Activated T-cell treated with anti-CD3 and anti-CD28 coated beads, Interleukin-2, amount 50 U/mL, for 4 hours (primary cell): ENCODE measurements around the gene ZNF106. TPM values are rescaled to one million over a fixed set of nuclear protein-coding genes. Genes with fewer than 3 reads are reported as not detected.

Experiments used
- ATAC-seq, 2 donors: fragments of 200-7000 bp; cut with Tn5 transposase; one replicate each; pipeline ENCODE4 v1.10.0; 2021
- DNase-seq: peaks from one replicate; pipeline ENCODE4 v3.0.0-alpha.2; 2020
- H3K27me3 Mint-ChIP-seq: one replicate; pipeline ENCODE4 v1.8.0; 2021; ENCODE audit warnings: low read depth, mixed read lengths
- H3K36me3 Mint-ChIP-seq: one replicate; pipeline ENCODE4 v1.8.0; 2022; ENCODE audit warnings: mixed read lengths; ENCODE audit not compliant: insufficient read depth
- H3K4me1 Mint-ChIP-seq: one replicate; pipeline ENCODE4 v1.8.0; 2021; ENCODE audit warnings: low read depth, mixed read lengths
- H3K4me3 Mint-ChIP-seq: one replicate; pipeline ENCODE4 v1.8.0; 2021; ENCODE audit warnings: mild to moderate bottlenecking, moderate library complexity, mixed read lengths
- H3K9me3 Mint-ChIP-seq: one replicate; pipeline ENCODE4 v1.8.0; 2021; ENCODE audit warnings: mixed read lengths
- total RNA-seq, 3 donors: library from RNA; stranded (reverse); gene quantifications; one replicate each; pipeline ENCODE4 v1.2.1, GENCODE V29; 2021

Gene ZNF106
- total RNA-seq, 3 donors from 2014 or later: 40.9 to 42.5 (median 41.4) TPM

DNA sequence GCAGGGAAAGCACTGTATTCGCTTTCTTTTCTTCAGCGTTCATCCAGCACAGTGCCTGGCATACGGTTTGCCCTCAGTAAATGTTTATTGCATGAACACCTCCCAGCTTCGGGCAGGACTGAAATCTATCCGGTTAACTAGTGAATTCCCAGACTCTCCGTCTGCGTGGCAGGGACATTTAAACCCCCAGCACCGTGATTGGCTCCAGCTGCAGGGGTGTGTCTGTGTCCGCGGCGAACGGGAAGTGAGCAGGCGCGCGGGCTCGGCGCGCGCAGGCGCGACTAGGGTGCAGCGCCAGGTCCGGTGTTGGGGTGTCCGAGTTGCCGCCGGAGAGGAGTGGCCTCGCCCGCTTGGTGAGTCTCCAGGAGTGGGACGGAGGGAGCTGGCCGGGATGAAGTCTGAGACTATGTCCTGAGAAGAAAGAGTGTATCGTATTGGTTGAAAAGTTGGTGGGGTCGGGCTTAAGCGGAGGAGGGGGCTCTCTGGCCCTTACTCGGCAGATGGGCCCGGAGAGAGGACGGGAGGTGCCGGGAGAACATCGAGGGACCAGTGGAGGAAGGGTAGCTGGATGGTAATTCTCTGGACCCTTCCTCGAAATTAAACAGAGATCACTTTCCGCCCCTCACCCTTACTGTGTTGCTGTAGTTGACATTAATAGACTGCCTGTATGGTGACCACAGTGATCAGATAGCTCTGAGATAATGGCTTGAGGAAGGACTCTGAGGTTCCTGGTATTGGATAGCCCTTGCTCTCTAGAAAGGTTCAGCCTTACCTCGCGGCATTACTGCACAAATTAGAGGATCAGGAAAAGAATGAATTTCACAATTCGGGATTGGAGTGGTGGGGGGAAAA, 4.6 kb upstream of the ZNF106 start, which contains the start of gene SNAP23:
SNAP23 (plus strand) TSS at position 274 of the 852 bp plus-strand sequence. CDS start 16,213 bp downstream, outside the sequence.
- Mint-ChIP-seq H3K36me3 (peaks cover 1% of the 10 kb centered on the region), H3K4me1 (peaks cover 66% of the 10 kb centered on the region), H3K9me3 (no peaks in the 10 kb centered on the region), H3K27me3 (no peaks in the 10 kb centered on the region), H3K4me3 (peak within 1 kb of the TSS; percentile 97)
- ATAC-seq (peak; percentile 92 to 95), DNase-seq (peak; percentile 64)

DNA sequence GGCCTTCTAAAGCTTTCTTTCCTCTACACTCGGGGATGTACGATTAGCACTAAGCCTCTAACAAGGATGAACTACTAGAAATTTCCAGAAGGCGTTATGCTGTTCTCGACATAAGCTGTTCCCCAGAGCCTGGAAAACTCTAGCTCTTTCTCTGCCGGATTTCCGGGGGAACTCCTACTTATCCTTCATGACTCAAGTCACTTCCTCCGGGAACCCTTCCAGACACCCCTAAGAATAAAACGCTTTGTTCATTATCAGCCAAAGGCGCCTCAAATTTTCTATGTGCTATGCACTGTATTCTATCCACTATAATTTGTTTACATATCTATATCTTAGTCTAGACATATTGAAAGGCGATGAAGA, 4.0 kb upstream of the ZNF106 start:
- Mint-ChIP-seq H3K4me3 (peak overlapping the region; percentile 97), H3K27me3 (no peaks in the 10 kb centered on the region), H3K4me1 (peaks cover 64% of the 10 kb centered on the region), H3K36me3 (no peaks in the 10 kb centered on the region), H3K9me3 (no peaks in the 10 kb centered on the region)
- DNase-seq: no peak
- ATAC-seq: no peak

DNA sequence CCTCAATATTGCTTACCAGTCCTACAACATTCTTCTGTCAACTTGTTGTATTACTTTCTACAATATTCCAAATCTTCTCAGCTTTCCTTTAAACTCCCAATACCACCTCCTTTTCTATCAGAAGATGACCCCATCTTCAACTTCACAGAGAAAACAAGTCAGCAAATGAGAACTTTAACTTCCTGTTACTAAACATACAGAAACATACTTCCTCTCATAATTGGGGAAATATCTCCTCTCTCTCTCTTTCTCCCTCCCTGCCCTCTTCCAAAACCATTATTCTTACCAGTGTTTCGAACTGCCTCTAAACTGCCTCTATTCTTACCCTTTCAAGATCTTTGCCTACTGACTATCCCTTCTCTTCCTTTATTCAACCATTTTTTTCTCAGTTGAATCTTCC, 2.7 kb upstream of the ZNF106 start:
- Mint-ChIP-seq H3K4me1 (peaks cover 60% of the 10 kb centered on the region), H3K4me3 (peak overlapping the region; percentile 31), H3K36me3 (no peaks in the 10 kb centered on the region), H3K9me3 (no peaks in the 10 kb centered on the region), H3K27me3 (no peaks in the 10 kb centered on the region)
- DNase-seq: no peak
- no peak for ATAC-seq

DNA sequence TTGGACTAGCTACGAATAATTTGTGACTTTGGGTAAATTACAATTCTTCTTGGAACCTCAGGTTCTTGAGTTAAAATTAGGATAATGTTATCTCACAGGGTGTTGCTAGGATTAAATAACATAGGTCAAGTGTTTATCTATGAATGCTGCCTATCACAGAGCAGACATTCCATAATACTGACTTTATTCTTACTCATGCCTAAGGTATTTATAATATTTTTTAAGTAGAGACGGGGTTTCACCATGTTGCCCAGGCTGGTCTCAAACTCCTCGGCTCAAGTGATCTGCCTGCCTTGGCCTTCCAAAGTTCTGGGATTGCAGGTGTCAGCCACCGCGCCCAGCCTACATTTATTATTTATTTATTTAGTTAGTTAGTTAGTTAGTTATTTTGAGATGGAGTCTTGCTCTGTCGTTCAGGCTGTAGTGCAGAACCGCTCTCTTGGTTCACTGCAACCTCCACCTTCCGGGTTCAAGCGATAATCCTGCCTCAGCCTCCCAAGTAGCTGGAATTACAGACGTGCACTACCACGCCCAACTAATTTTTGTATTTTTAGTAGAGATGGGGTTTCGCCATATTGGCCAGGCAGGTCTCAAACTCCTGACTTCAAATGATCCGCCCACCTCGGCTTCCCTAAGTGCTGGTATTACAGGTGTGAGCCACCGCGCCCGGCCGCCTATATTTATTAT, 741 bp upstream of the ZNF106 start:
- no peak for ATAC-seq
- peaks cover 62% of the 10 kb centered on the region for H3K4me1 Mint-ChIP-seq
- H3K4me3 Mint-ChIP-seq: peak overlapping the region; percentile 99
- H3K9me3 Mint-ChIP-seq: no peaks in the 10 kb centered on the region
- no peaks in the 10 kb centered on the region for H3K27me3 Mint-ChIP-seq
- no peak for DNase-seq
- peaks cover 5% of the 10 kb centered on the region for H3K36me3 Mint-ChIP-seq

DNA sequence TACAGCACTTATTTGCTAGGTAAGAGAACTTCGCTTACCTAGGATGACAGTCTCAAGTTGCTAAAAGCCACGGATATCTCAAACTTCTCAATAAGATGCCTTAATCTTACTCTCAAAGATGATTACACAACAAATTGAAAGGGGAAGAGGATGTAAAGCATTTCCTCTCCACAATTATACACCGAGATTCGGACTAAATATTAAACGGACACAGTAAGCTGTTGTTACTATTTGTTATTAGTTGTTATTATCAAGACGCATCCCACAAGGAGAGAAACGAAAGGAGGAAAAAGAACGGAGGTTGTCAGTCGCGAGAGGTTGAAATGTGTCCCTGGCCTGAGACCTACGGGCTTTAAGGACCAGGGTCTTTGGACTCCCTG, 660 bp downstream of the ZNF106 start:
- Mint-ChIP-seq H3K36me3 (peaks cover 7% of the 10 kb centered on the region), H3K9me3 (no peaks in the 10 kb centered on the region), H3K4me1 (peaks cover 49% of the 10 kb centered on the region), H3K27me3 (no peaks in the 10 kb centered on the region), H3K4me3 (peak overlapping the region; percentile 99)
- no peak for DNase-seq
- no peak for ATAC-seq

DNA sequence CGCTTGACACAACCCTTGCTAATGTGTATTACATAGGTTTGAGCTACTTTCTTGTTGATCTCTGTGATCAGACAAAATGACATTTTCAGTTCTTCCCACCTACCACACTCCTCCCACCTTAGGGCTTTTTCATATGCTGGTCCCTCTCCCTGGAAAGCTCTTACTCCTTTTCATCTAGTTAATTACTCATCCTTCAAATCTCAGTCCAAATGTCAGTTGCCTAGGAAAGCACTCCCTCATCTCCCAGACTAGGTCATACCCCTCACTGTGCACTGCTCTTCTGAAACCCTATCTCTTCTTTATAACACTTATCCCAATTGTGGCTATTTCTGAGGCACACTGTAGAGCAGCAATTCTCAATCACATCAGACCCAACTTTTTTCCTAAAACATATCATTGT, 7.3 kb downstream of the ZNF106 start:
- Mint-ChIP-seq H3K36me3 (peaks cover 23% of the 10 kb centered on the region), H3K4me3 (no peak overlapping the region), H3K27me3 (no peaks in the 10 kb centered on the region), H3K4me1 (peaks cover 21% of the 10 kb centered on the region), H3K9me3 (peaks cover 5% of the 10 kb centered on the region)
- DNase-seq (no peak), ATAC-seq (no peak)

DNA sequence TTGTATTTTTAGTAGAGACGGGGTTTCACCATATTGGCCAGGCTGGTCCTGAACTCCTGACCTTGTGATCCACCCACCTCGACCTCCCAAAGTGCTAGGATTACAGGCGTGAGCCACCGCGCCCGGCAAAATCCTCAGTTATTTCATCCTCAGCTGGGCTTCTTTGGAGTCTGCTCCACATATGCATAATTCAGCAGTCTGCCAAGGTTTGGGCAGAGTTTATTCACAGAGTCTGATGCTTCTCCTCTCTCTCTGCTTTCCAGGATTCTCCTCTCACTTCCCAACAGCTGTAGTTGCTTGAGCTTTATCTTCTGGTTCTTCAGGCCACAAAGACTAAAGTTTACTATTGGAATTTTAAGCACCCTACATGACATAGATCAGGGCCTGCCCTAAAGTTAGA, 8.2 kb downstream of the ZNF106 start:
- Mint-ChIP-seq H3K4me1 (peaks cover 13% of the 10 kb centered on the region), H3K9me3 (peaks cover 5% of the 10 kb centered on the region), H3K4me3 (no peak overlapping the region), H3K27me3 (no peaks in the 10 kb centered on the region), H3K36me3 (peaks cover 18% of the 10 kb centered on the region)
- no peak for DNase-seq
- no peak for ATAC-seq

DNA sequence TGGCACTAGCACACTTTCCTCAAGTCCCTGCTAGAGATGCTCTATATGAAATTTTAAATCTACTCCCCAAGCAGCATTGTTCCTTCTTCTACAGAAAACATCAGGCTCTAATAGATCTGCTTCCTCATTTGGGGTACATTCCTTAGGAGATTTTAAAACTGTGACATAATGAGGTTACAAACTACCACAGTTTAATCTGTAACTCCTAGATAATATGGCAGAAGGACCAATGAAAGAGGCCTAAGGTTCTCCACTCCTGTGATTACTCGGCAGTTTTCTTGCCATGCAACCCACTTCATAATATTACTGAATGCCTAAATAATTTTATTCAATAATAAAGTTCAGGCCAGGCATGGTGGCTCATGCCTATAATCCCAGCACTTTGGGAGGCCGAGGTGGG, 16.1 kb downstream of the ZNF106 start:
- no peaks in the 10 kb centered on the region for H3K9me3 Mint-ChIP-seq
- H3K4me1 Mint-ChIP-seq: peaks cover 10% of the 10 kb centered on the region
- peaks cover 7% of the 10 kb centered on the region for H3K36me3 Mint-ChIP-seq
- ATAC-seq: no peak
- H3K27me3 Mint-ChIP-seq: no peaks in the 10 kb centered on the region
- DNase-seq: no peak
- no peak overlapping the region for H3K4me3 Mint-ChIP-seq

DNA sequence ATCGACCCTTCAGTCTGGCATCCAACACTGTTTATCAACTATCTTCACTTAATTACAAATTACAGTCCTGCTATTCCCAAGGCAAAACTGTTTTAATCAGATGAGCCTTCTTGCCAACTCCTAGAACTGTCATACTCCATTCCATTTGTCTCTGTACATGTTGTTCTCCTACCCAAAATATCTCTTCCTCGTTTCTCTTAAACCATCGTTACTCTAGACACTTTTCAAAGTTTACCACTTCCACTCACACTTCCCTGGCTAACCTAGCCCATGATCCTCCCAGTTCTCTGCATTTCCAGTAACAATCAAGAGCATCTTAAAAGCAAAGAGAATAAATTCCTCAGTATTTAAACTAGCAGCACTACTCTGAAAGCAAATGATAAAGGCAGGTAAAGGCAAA, 19.9 kb downstream of the ZNF106 start:
- DNase-seq (no peak), ATAC-seq (no peak)
- peaks cover 7% of the 10 kb centered on the region for H3K36me3 Mint-ChIP-seq
- no peaks in the 10 kb centered on the region for H3K27me3 Mint-ChIP-seq
- peaks cover 5% of the 10 kb centered on the region for H3K4me1 Mint-ChIP-seq
- no peak overlapping the region for H3K4me3 Mint-ChIP-seq
- H3K9me3 Mint-ChIP-seq: no peaks in the 10 kb centered on the region

GRCh38 chr15:42465520-42466259, 25.3 kb downstream of the ZNF106 start:
- no peak for ATAC-seq
- no peak for DNase-seq
- Mint-ChIP-seq H3K4me3 (no peak overlapping the region), H3K9me3 (no peaks in the 10 kb centered on the region), H3K36me3 (peaks cover 12% of the 10 kb centered on the region), H3K4me1 (peaks cover 1% of the 10 kb centered on the region), H3K27me3 (no peaks in the 10 kb centered on the region)

DNA sequence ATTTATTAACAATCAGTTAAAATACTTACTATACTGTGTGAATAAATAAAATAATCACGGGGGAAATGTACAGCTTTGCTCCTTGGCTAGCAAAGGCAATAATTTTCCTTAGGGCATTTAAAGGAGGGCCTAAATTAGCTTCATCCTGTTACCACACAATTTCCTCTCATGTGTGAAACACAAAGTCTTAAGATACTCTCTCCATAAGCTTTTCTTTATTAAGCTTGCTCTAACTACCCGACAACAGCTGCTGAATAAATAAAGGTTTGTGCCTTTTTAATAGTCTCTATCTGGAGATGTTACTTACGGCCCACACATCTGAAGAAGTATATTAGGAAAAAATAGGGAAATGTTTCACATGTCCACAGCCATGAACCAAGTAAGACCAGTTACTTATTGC, 29.7 kb downstream of the ZNF106 start:
- Mint-ChIP-seq H3K9me3 (no peaks in the 10 kb centered on the region), H3K36me3 (peaks cover 17% of the 10 kb centered on the region), H3K4me3 (no peak overlapping the region), H3K27me3 (no peaks in the 10 kb centered on the region), H3K4me1 (peaks cover 6% of the 10 kb centered on the region)
- DNase-seq (no peak), ATAC-seq (no peak)

GRCh38 chr15:42457445-42458442, 33.2 kb downstream of the ZNF106 start:
- no peaks in the 10 kb centered on the region for H3K9me3 Mint-ChIP-seq
- H3K36me3 Mint-ChIP-seq: peaks cover 11% of the 10 kb centered on the region
- H3K27me3 Mint-ChIP-seq: no peaks in the 10 kb centered on the region
- DNase-seq (no peak), ATAC-seq (no peak)
- no peak overlapping the region for H3K4me3 Mint-ChIP-seq
- H3K4me1 Mint-ChIP-seq: peaks cover 5% of the 10 kb centered on the region

GRCh38 chr15:42456971-42457370, 34.0 kb downstream of the ZNF106 start:
- ATAC-seq (no peak), DNase-seq (no peak)
- H3K27me3 Mint-ChIP-seq: no peaks in the 10 kb centered on the region
- H3K36me3 Mint-ChIP-seq: peaks cover 11% of the 10 kb centered on the region
- no peaks in the 10 kb centered on the region for H3K9me3 Mint-ChIP-seq
- H3K4me3 Mint-ChIP-seq: no peak overlapping the region
- peaks cover 5% of the 10 kb centered on the region for H3K4me1 Mint-ChIP-seq
